MM.1S (cell line): ENCODE measurements around the gene VGF.

ENCODE experiments used
- DNase-seq: peaks from one replicate; pipeline ENCODE4 v3.0.0-alpha.2; 2015
- H2AFZ ChIP-seq: fragments of 300-600 bp; sonication (generic); 2 replicates; pipeline ENCODE4 v1.6.0; 2016; ENCODE audit warnings: antibody characterized with exemption, low read length
- H3F3A ChIP-seq: fragments of 300-600 bp; sonication (generic); 2 replicates; pipeline ENCODE4 v1.6.1; 2016; ENCODE audit warnings: mild to moderate bottlenecking, antibody characterized with exemption, low read length, moderate library complexity, mixed read lengths; ENCODE audit not compliant: insufficient read depth
- H3K27ac ChIP-seq: fragments of 300-600 bp; sonication (generic); 2 replicates; pipeline ENCODE4 v1.5.1; 2016; ENCODE audit warnings: mild to moderate bottlenecking, low read length
- H3K27me3 ChIP-seq: fragments of 300-600 bp; sonication (generic); replicated peaks from 2 replicates; pipeline ENCODE4 v1.6.0; 2016; ENCODE audit warnings: low read length; ENCODE audit not compliant: insufficient read depth
- H3K36me3 ChIP-seq: fragments of 300-600 bp; sonication (generic); replicated peaks from 2 replicates; pipeline ENCODE4 v1.6.1; 2016; ENCODE audit warnings: mild to moderate bottlenecking, low read length, mixed read lengths; ENCODE audit not compliant: insufficient read depth
- H3K4me1 ChIP-seq: fragments of 300-600 bp; sonication (generic); 2 replicates; pipeline ENCODE4 v1.6.1; 2016; ENCODE audit warnings: low read length, mixed read lengths
- H3K4me2 ChIP-seq: fragments of 300-600 bp; sonication (generic); 2 replicates; pipeline ENCODE4 v1.6.0; 2016; ENCODE audit warnings: low read depth, low read length
- H3K4me3 ChIP-seq: fragments of 300-600 bp; sonication (generic); 2 replicates; pipeline ENCODE4 v1.5.1; 2016; ENCODE audit warnings: low read length, mixed read lengths
- H3K79me2 ChIP-seq: fragments of 300-600 bp; sonication (generic); 2 replicates; pipeline ENCODE4 v1.6.1; 2016; ENCODE audit warnings: mixed run types, low read length, mixed read lengths
- H3K9ac ChIP-seq: fragments of 300-600 bp; sonication (generic); 2 replicates; pipeline ENCODE4 v1.6.1; 2016; ENCODE audit warnings: low read length, mixed read lengths
- H3K9me2 ChIP-seq: fragments of 300-600 bp; sonication (generic); replicated peaks from 2 replicates; pipeline ENCODE4 v1.6.1; 2016; ENCODE audit warnings: mild to moderate bottlenecking, low read length, mixed read lengths; ENCODE audit not compliant: insufficient read depth
- H3K9me3 ChIP-seq: fragments of 300-600 bp; sonication (generic); replicated peaks from 2 replicates; pipeline ENCODE4 v1.6.1; 2016; ENCODE audit warnings: mild to moderate bottlenecking, low read length, mixed read lengths; ENCODE audit not compliant: insufficient read depth
- H4K20me1 ChIP-seq: fragments of 300-600 bp; sonication (generic); 2 replicates; pipeline ENCODE4 v1.6.1; 2016; ENCODE audit warnings: mild to moderate bottlenecking, low read length, moderate library complexity, mixed read lengths; ENCODE audit not compliant: insufficient read depth
- CTCF ChIP-seq: fragments of 300-600 bp; sonication (generic); IDR thresholded peaks from 2 replicates; pipeline ENCODE4 v1.5.1; 2016; ENCODE audit warnings: antibody characterized with exemption, low read length, mixed read lengths
- EZH2 ChIP-seq: fragments of 300-600 bp; sonication (generic); optimal IDR thresholded peaks from 2 replicates; pipeline ENCODE3; 2017; ENCODE audit warnings: low read depth, mild to moderate bottlenecking, antibody characterized with exemption, low read length, mixed read lengths
- EZH2phosphoT487 ChIP-seq: fragments of 300-600 bp; sonication (generic); IDR thresholded peaks from 2 replicates; pipeline ENCODE4 v1.6.1; 2018; ENCODE audit warnings: antibody characterized with exemption, low read length

VGF gene

GRCh38 chr7:101165075-101165957, at the start of gene VGF:
TSS of gene VGF (minus strand) at chr7:101165569. CDS start at chr7:101164843, 726 bp downstream.
- H3K36me3 ChIP-seq: no peaks in the 10 kb centered on the region
- no peaks in the 10 kb centered on the region for H3K9me3 ChIP-seq
- H4K20me1 ChIP-seq: no peaks in the 10 kb centered on the region
- H3K27ac ChIP-seq: no peak within 1 kb of the TSS
- H3K4me3 ChIP-seq: peak within 1 kb of the TSS; percentile 63
- H3K9me2 ChIP-seq: no peaks in the 10 kb centered on the region
- no peak for TF ChIP-seq EZH2
- TF ChIP-seq CTCF: no peak
- TF ChIP-seq EZH2phosphoT487: no peak
- peaks cover 5% of the 10 kb centered on the region; the same call in 1 of the 2 replicates for H3K4me1 ChIP-seq
- peak within 1 kb of the TSS; percentile 94 for H3K4me2 ChIP-seq
- H3K9ac ChIP-seq: no peak within 1 kb of the TSS
- peaks cover 66% of the 10 kb centered on the region for H3K27me3 ChIP-seq
- peak; percentile 95 for DNase-seq
- peak within 1 kb of the TSS; percentile 71; the same call in 1 of the 2 replicates for H2AFZ ChIP-seq
- no peaks in the 10 kb centered on the region for H3F3A ChIP-seq
- H3K79me2 ChIP-seq: no peaks in the 10 kb centered on the region

- Histone ChIP-seq H3F3A (no peaks in the 10 kb centered on the region), H3K4me3 (no peak overlapping the region), H3K36me3 (no peaks in the 10 kb centered on the region), H2AFZ (no peak overlapping the region), H3K27ac (no peak overlapping the region), H3K9me3 (no peaks in the 10 kb centered on the region), H3K9ac (no peak overlapping the region), H3K79me2 (peaks cover 10% of the 10 kb centered on the region), H3K9me2 (no peaks in the 10 kb centered on the region), H3K4me1 (no peaks in the 10 kb centered on the region), H4K20me1 (no peaks in the 10 kb centered on the region), H3K4me2 (no peak overlapping the region), H3K27me3 (no peaks in the 10 kb centered on the region)
- no peak for TF ChIP-seq CTCF
- TF ChIP-seq EZH2: no peak
- no peak for TF ChIP-seq EZH2phosphoT487
- no peak for DNase-seq
Measured at GRCh38 chr7:101212014-101212413, 46.6 kb upstream of the VGF start.

- H4K20me1 ChIP-seq: no peaks in the 10 kb centered on the region
- H3K27me3 ChIP-seq: no peaks in the 10 kb centered on the region
- DNase-seq: no peak
- H3K4me2 ChIP-seq: no peak overlapping the region
- no peak overlapping the region for H3K27ac ChIP-seq
- no peak overlapping the region for H3K9ac ChIP-seq
- peaks cover 5% of the 10 kb centered on the region for H3K79me2 ChIP-seq
- no peaks in the 10 kb centered on the region for H3K9me2 ChIP-seq
- no peak overlapping the region for H2AFZ ChIP-seq
- no peaks in the 10 kb centered on the region for H3K4me1 ChIP-seq
- H3K4me3 ChIP-seq: no peak overlapping the region
- no peaks in the 10 kb centered on the region for H3F3A ChIP-seq
- no peaks in the 10 kb centered on the region for H3K36me3 ChIP-seq
- H3K9me3 ChIP-seq: no peaks in the 10 kb centered on the region
- TF ChIP-seq EZH2 (no peak), CTCF (no peak), EZH2phosphoT487 (no peak)
Measured at GRCh38 chr7:101211501-101211900, 46.1 kb upstream of the VGF start.
